Measurements from ENCODE around the gene ASB1.

ASB1 gene

DNA sequence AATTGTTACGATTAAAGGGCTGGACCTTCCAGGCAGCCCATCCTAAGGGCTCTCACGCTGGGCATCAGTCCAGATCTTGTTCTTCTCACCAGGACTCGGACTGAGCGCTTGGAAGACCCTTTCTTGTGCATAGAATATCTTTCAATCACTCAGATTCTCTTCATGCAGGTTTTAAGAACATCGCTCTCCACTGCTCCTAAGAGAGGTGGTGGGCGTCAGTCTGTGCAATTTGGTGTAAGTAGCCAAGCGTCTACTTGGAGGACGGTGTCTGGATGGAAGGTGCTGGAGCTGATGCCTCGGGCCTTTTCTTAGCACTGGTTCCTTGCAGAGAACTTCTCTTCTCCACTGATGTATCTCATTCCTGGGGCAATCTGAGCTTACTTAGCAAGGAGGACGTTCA, 68.7 kb downstream of the ASB1 start:
- no peak for DNase-seq (ENCODE audit: low spot score)

DNA sequence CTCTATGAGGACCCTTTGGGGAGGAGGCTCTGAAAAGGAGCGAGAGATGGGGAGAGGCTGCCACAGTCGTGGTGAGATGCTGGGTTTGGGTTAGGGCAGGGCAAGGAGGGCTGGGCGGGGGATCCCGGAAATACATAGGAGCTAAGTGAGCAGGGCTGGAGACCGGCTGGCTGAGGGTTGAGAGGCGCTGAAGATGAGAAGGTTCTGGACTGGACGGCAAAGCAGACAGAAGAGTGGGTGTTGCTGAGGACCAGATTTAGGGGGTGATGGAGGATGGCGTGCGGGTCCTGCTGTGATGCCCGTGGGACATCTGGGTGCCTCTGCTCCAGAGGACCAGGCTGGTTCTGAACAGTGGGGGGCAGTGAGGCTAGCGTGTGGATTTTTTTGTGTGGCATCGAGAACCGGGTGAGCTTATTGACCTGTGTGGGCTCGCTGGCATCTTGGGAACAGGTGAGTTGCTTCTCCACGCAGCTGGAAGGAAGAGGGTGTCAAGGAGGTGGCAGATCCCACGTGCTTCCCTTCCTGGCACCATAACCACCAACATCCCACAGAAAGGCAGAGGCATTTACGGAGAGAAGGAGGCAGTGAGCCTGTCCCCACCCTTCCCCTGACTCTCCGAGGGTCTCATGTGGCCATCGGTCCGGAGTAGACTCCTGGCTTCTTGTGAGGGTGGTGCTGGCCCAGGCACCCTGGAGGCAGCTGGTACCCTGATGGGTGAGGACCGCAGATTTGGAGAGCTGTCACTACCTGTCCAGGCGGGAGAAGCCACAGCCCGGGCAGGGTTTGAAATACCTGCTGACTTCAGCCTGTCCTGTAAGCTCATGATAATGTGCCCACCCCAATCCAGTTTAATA, 70.3 kb downstream of the ASB1 start:
- DNase-seq (ENCODE audit: low spot score) = no peak

DNA sequence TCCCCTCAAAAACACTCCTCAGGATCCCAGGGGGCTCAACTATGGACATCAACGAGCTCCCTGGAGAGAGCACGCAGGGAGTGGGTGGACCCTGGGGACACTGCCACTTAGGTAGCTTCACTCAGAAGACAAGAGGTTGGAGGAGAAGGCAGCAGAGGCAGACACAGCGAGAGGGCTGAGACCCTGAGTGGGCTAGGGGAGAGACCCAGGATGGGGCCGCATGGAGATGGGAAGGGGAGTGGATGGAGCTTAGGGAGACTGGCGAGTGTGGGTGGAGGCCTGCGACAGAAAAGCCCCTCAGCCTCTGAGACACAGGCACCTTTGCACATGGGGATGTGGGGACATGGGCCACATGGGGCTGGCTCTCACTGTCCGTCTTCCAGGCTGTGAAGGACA, 70.9 kb downstream of the ASB1 start:
- no peak for DNase-seq (ENCODE audit: low spot score)

DNA sequence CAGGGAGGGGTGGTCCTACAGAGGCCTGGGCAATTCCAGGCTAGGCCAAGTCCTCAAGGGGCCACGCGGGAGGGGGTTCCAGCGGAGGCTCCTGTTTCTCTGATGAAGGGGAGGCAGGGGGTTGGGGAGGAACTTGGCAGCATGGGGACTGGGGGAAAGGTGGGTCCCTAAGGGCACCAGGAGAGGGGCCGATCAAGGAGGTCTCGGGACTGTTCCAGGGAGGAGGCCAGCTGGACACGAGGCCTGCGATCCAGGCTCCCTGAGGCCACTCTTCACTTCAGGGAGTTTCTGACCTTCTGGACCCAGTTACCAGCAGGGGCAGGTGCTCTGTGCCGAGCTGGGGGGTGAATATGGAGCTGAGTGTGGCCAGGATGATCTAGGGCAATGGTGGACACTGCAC, 71.5 kb downstream of the ASB1 start:
- DNase-seq (ENCODE audit: low spot score) = no peak

DNA sequence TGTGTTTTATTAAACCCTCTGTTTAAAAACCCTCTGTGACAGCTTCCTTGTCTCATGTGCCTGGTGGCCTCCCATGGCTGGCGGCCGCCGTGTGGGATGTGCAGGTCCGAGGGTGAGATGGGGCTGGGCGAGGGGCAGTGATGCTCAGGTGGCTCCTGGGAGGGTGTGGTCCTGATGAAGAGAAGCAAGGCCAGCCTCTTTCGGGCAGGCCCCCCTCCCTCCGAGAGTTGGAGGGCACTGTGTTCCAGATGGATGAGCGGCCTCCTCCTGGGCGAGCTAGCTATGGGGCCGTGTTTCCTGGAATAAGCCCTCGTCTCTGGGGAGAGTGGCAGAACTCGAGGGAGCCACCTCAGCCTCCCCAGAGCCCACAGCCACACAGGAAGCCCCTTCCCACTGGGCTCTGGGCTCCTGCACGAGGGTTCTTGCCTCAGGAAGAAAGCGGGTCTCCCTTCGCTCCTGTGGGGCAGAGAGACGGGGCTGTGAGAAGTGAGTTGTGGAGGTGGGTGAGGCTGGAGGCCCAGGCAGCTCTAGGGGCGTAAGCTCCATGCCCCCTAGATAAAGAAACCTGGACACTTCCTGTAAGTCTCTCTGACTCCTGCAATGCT, 72.1 kb downstream of the ASB1 start:
- no peak for DNase-seq (ENCODE audit: low spot score)

DNA sequence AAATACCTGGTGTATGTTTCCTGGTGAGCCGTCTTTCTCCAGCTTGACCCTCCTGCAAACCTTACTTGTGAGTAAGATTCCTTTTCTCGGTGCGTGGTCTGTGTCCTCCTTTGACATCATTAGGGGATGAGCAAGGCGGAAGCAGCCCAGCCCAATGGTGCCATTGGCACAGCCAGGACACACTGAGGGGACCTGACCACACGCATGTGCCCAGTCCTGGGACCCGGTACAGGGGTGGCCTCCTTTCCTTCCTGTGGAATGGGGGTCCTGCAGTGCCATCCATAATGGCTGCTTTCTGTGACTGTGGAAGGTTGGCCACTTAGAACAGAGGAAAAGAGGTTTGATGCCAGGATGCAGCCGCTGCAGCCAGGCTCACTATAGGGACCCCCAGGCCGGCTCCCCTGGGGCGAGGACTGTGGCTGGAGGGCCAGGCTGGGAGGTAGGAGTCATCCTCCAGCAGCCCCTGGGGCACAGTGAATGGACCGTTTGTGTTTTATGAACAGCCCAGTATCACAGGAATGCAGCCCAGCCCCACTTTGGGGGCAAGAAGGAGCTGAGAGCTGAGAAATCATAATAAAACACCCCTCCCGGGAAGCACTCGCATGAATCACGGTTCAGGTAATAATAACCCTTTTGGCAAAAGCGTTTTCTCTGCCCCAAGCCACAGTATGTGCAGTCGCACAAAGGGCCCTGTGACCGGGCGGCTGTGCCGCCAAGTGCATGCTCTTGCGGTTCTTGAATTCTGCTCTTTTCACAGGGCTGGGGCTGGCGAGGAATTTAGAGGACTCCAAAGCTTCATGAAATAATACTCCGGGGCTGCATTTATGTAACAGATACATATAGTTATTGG, 73.2 kb downstream of the ASB1 start:
- DNase-seq (ENCODE audit: low spot score) = no peak

DNA sequence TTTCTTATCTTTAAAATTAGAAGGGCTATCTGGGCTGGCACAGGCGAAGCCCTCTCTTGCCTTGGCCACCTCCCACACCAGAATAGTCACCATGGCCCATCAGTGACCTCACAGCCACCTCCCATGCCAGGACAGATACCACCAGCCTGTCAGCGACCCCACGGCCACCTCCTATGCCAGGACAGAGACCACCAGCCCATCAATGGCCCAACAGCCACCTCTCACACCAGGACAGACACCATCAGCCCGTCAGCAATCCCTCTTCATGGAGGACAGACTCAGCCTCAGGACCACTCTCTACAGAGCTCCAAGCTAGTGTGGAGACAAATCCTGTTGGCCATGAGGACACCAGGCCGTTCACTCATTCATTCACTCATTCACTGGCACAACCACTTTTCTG, 74.6 kb downstream of the ASB1 start:
- DNase-seq (ENCODE audit: low spot score) = no peak
